Measurements from ENCODE around the gene KCNJ5.

KCNJ5 gene

GRCh38 chr11:128901653-128902514 is 10.7 kb downstream of the KCNJ5 start:
- H3K4me3 ChIP-seq (ENCODE audit: low read length): no peak overlapping the region
- no peak for TF ChIP-seq CTCF (conservative IDR thresholded peaks at IDR 0.05; ENCODE audit: low read length)
- DNase-seq (ENCODE audit: low read depth): no peak

- TF ChIP-seq CTCF (conservative IDR thresholded peaks at IDR 0.05; ENCODE audit: low read length): no peak
- no peak overlapping the region for H3K4me3 ChIP-seq (ENCODE audit: low read length)
- DNase-seq (ENCODE audit: low read depth): peak; percentile 50
These were observed 11.4 kb downstream of the KCNJ5 start for GRCh38 chr11:128902515-128903066.

DNA sequence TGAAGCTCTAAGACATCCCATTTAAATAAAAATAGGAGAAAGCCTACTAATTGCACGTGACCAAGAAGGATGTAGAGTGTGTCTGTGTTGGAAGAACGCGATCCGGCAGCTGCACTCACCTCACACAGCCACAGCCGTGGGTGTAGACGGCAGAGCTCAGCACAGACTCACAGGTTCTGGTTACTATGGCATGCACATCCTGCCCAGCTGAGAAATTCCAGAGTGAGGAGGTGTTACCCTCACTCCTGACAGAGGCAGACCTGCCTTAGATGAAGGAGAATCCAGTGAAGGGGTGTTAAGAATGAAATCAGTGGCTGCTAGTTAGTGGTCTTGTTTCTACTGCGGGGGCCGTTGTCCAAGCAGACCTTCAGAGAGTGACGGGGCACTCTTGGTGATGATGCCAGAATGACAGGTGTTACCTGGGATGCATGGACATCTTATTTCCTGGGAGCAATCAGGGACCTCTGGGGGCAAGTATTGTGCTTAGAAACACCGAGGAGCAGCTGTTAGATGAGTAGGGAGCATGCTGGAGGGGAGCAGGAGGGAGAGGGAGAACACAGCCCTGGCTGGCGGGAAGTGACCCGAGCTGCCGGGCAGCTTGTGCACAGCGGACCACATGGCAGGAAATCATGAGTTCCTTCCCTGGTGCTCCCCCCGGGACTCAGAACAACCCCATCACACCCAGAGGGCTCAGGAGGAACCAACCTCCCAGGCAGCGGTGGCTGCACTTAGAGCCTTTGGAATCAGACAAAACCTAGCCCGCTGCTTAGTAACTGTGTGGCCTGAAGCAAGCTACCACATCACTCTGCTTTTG is 12.3 kb downstream of the KCNJ5 start:
- H3K4me3 ChIP-seq (ENCODE audit: low read length): no peak overlapping the region
- no peak for DNase-seq (ENCODE audit: low read depth)
- TF ChIP-seq CTCF (conservative IDR thresholded peaks at IDR 0.05; ENCODE audit: low read length): no peak

- no peak for DNase-seq (ENCODE audit: low read depth)
- H3K4me3 ChIP-seq (ENCODE audit: low read length): no peak overlapping the region
- TF ChIP-seq CTCF (conservative IDR thresholded peaks at IDR 0.05; ENCODE audit: low read length): no peak
These were observed 13.1 kb downstream of the KCNJ5 start for GRCh38 chr11:128904303-128904655.

GRCh38 chr11:128904656-128905344 is 13.6 kb downstream of the KCNJ5 start:
- TF ChIP-seq CTCF (conservative IDR thresholded peaks at IDR 0.05; ENCODE audit: low read length): no peak
- DNase-seq (ENCODE audit: low read depth): peak; percentile 29
- H3K4me3 ChIP-seq (ENCODE audit: low read length): peak overlapping the region; percentile 65

DNA sequence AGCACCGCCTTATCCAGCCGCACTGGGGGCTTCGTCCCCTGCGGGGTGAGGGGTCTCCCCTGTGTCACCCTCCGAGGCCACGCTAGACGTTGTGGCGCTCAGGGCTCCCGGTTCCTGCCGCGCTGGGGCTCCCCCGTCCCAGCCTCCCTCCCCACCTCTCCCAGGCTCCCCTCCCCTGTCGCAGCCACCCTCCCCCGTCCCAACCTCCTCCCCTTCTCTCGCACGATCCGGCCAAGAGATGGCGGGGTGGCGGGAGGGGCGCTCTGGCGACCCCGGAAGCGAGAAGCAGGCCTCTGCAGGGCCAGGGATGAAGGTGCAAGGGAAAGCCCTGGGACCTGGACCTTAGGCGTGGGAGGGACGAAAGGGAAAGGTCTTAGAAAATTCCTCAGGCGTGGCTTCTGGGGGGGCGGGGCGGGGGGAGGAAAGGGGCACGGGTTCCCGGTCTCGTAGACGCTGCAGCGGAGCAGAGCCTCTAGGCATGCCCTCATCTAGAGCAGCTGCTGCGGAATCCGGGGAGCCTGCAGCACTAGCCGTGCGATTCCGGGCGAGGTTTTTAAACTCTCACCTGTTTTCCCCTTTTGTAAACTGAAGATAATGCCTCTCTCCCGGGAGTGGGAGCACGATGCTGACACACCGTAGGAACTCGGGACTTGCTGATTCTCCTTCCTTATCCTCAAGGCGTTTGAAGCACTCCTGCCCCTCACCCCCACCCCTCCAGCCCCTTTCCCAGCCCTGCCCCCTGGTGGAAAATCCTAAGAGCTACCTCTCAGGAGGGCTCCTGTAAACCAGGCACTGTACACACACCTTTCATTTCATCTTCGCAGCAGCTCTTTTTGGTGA is 14.4 kb downstream of the KCNJ5 start:
- TF ChIP-seq CTCF (conservative IDR thresholded peaks at IDR 0.05; ENCODE audit: low read length): peak; percentile 52
- DNase-seq (ENCODE audit: low read depth): no peak
- peak overlapping the region; percentile 65 for H3K4me3 ChIP-seq (ENCODE audit: low read length)
